Spleen (tissue), 7 donors: ENCODE results near the gene BNIP3.

Experiments
- CTCF ChIP-seq, 11 experiments: fragments of 200-600 bp in 7 of 11; fragments of 450-650 bp in 4 of 11; sonication (generic) in 4 of 11; IDR thresholded peaks in 8 of 11; conservative IDR thresholded peaks in 3 of 11; 1 replicate in 7 of 11; 2 replicates in 4 of 11; pipeline versions ENCODE4 v1.4.0 to v1.8.0; 2016 to 2021; ENCODE audit warnings: antibody characterized with exemption in 11 of 11, inconsistent platforms in 4 of 11, mild to moderate bottlenecking in 1 of 11
- POLR2AphosphoS5 ChIP-seq, 3 donors: sonication (generic); formaldehyde crosslinking; IDR thresholded peaks; one replicate each; pipeline ENCODE4 v1.5.1; 2017; ENCODE audit warnings: antibody characterized with exemption in 3 of 3
- donor health status: DM: no; HTN: no; CAD: no; lungs with moderate emphysema.
- donor health status: DM: no; HTN: no; CAD: no.
- donor health status: DM: no; HTN: no; CAD: no.

GRCh38 chr10:131971591-131971990 lies 10.1 kb downstream of the BNIP3 start:
- no peak for TF ChIP-seq POLR2AphosphoS5 (IDR thresholded peaks at IDR 0.05)
- TF ChIP-seq CTCF (IDR thresholded peaks at IDR 0.05 in 8 of 11, conservative IDR thresholded peaks at IDR 0.05 in 3 of 11) = no peak
